K562 (cell line): ENCODE data around the gene KLK15. TPM values are rescaled to one million over a fixed set of nuclear protein-coding genes. Genes with fewer than 3 reads are reported as not detected.

ENCODE experiments used
- DDX20 ChIP-seq: fragments of 450-650 bp; IDR thresholded peaks from 2 replicates; pipeline ENCODE4 v1.6.1; 2016; ENCODE audit warnings: missing genetic modification characterization, low read depth, mild to moderate bottlenecking, missing compliant biosample characterization, moderate library complexity
- MIER1 ChIP-seq: fragments of 450-650 bp; IDR thresholded peaks from 2 replicates; pipeline ENCODE4 v1.6.1; 2016; ENCODE audit warnings: antibody characterized with exemption, mild to moderate bottlenecking, low read depth
- NCOA1 ChIP-seq: fragments of 450-650 bp; IDR thresholded peaks from 2 replicates; pipeline ENCODE4 v1.6.1; 2016; ENCODE audit warnings: low read depth
- SMC3 ChIP-seq: conservative IDR thresholded peaks from 2 replicates; pipeline ENCODE4 v1.6.1; 2011; ENCODE audit warnings: low read depth, low read length, improper control_type of control experiment; ENCODE audit not compliant: insufficient read depth
- SREBF1 ChIP-seq: fragments of 150-350 bp; IDR thresholded peaks from 2 replicates; pipeline ENCODE4 v1.6.1; 2014; ENCODE audit warnings: antibody characterized with exemption, low read depth, low read length, borderline replicate concordance
- YY1 ChIP-seq, 3 experiments: IDR thresholded peaks; 2 replicates each; pipeline ENCODE4 v1.6.1; 2011; ENCODE audit warnings: low read length in 2 of 3, mild to moderate bottlenecking in 2 of 3, moderate library complexity in 2 of 3, borderline replicate concordance in 1 of 3, control low read depth in 1 of 3, low read depth in 1 of 3; ENCODE audit not compliant: insufficient read depth in 3 of 3, insufficient replicate concordance in 2 of 3, control insufficient read depth in 1 of 3, insufficient read length in 1 of 3; ENCODE audit errors: extremely low read depth in 1 of 3
- ZFPM2 ChIP-seq: fragments of 250-450 bp; sonication (Bioruptor Pico); IDR thresholded peaks from 2 replicates; pipeline ENCODE4 v1.5.1; 2022; ENCODE audit warnings: mild to moderate bottlenecking
- ZMIZ1 ChIP-seq, 2 experiments: fragments of 150-350 bp in 1 of 2; IDR thresholded peaks; 2 replicates each; pipeline ENCODE4 v1.6.1; 2012 to 2016; ENCODE audit warnings: low read depth in 2 of 2, low read length in 2 of 2, mild to moderate bottlenecking in 1 of 2, moderate library complexity in 1 of 2
- ZNF140 ChIP-seq: fragments of 250-450 bp; sonication (Bioruptor Pico); IDR thresholded peaks from 2 replicates; pipeline ENCODE4 v1.8.0; 2021; ENCODE audit warnings: moderate library complexity, mild to moderate bottlenecking, inconsistent platforms
- ZNF318 ChIP-seq, 2 experiments: fragments of 450-650 bp; IDR thresholded peaks; 2 replicates each; pipeline ENCODE4 v1.6.1; 2016; ENCODE audit warnings: mild to moderate bottlenecking in 2 of 2, borderline replicate concordance in 1 of 2, low read depth in 1 of 2, moderate library complexity in 1 of 2
- ZNF561 ChIP-seq: fragments of 450-650 bp; formaldehyde crosslinking; conservative IDR thresholded peaks from 2 replicates; pipeline ENCODE4 v1.4.0; 2020; ENCODE audit warnings: mild to moderate bottlenecking, moderate library complexity
- polyA plus RNA-seq, 8 experiments: library from polyadenylated mRNA; depleted of rRNA in 4 of 8; stranded (reverse) in 5 of 8; unstranded in 3 of 8; fragments of >200 nt; fragmentation: Nextera tagmentation in 2 of 8; fragmentation: Illumina TruSeq in 1 of 8; extraction: Ambion mirVana in 2 of 8; extraction: Trizol in 1 of 8; gene quantifications; 2 replicates each; pipeline versions ENCODE4 v1.2.1 to v1.2.3, GENCODE V29; 2011 to 2014; ENCODE audit warnings: inconsistent platforms in 1 of 8, missing spikeins in 1 of 8
- total RNA-seq, 7 experiments: library from RNA; depleted of rRNA in 6 of 7; stranded (reverse); fragments of >200 nt in 6 of 7; fragmentation: Illumina TruSeq in 2 of 7; extraction: Trizol in 2 of 7; gene quantifications; 2 replicates each; pipeline versions ENCODE4 v1.2.1 to v1.2.3, GENCODE V29; 2011 to 2021; ENCODE audit warnings: low replicate concordance in 1 of 7
- TF ChIP-seq, protein P1 (sequence below): fragments of 250-450 bp; sonication (Bioruptor Pico); IDR thresholded peaks from 2 replicates; pipeline ENCODE4 v1.4.0; 2020; ENCODE audit warnings: mild to moderate bottlenecking, moderate library complexity

Gene KLK15
- total and polyA plus RNA-seq, 9 of the 15 experiments (the other 6 are each of a cell fraction or from before 2014, with no cell fraction given) = not detected

DNA sequence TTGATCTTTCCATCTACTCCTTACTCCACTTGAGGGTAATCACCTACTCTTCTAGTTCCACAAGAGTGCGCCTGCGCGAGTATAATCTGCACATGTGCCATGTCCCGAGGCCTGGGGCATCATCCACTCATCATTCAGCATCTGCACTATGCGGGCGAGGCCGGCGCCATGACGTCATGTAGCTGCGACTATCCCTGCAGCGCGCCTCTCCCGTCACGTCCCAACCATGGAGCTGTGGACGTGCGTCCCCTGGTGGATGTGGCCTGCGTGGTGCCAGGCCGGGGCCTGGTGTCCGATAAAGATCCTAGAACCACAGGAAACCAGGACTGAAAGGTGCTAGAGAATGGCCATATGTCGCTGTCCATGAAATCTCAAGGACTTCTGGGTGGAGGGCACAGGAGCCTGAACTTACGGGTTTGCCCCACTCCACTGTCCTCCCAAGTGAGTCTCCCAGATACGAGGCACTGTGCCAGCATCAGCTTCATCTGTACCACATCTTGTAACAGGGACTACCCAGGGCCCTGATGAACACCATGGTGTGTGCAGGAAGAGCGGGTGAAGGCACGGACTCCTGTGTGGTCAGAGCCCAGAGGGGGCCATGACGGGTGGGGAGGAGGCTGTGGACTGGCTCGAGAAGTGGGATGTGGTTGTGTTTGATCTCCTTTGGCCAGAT, 37.2 kb upstream of the KLK15 start (continued):
- TF ChIP-seq ZMIZ1 (IDR thresholded peaks at IDR 0.05; ENCODE audit: low read depth in 2 of 2, low read length in 2 of 2) = peak in 1 of 2 experiments; percentile 62; a peak in 1 of 4 replicates
- no peak for TF ChIP-seq ZNF318 (IDR thresholded peaks at IDR 0.05; ENCODE audit: borderline replicate concordance in 1 of 2, low read depth in 1 of 2)
- TF ChIP-seq NCOA1 = no peak
- no peak for TF ChIP-seq MIER1
- TF ChIP-seq, protein P1, sequence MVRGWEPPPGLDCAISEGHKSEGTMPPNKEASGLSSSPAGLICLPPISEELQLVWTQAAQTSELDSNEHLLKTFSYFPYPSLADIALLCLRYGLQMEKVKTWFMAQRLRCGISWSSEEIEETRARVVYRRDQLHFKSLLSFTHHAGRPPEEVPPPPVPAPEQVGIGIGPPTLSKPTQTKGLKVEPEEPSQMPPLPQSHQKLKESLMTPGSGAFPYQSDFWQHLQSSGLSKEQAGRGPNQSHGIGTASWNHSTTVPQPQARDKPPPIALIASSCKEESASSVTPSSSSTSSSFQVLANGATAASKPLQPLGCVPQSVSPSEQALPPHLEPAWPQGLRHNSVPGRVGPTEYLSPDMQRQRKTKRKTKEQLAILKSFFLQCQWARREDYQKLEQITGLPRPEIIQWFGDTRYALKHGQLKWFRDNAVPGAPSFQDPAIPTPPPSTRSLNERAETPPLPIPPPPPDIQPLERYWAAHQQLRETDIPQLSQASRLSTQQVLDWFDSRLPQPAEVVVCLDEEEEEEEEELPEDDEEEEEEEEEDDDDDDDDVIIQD (CRISPR knock-in tag) = no peak
- TF ChIP-seq ZNF140 (CRISPR knock-in tag) = no peak
- peak in 2 of 3 experiments; percentile 70 to 78 for TF ChIP-seq YY1 (IDR thresholded peaks at IDR 0.05; ENCODE audit: borderline replicate concordance in 1 of 3, control insufficient read depth in 1 of 3, extremely low read depth in 1 of 3, insufficient read depth in 3 of 3, insufficient read length in 1 of 3, insufficient replicate concordance in 2 of 3, low read depth in 1 of 3, low read length in 2 of 3)
- no peak for TF ChIP-seq SREBF1
- TF ChIP-seq ZFPM2 = no peak
- TF ChIP-seq DDX20 = no peak
- no peak for TF ChIP-seq ZNF561
- peak; percentile 87 for TF ChIP-seq SMC3
